Measurements from ENCODE around the gene CTSF. TPM values are rescaled to one million over a fixed set of nuclear protein-coding genes. Genes with fewer than 3 reads are reported as not detected.

Gene CTSF
- total RNA-seq, 1 donor from 2014 or later, result not detected

GRCh38 chr11:66561975-66562248 is 6.5 kb downstream of the CTSF start:
- Mint-ChIP-seq H3K9me3 (ENCODE audit: unreplicated experiment) (no peaks in the 10 kb centered on the region), H3K4me1 (ENCODE audit: unreplicated experiment) (no peaks in the 10 kb centered on the region), H3K27ac (ENCODE audit: unreplicated experiment) (no peak overlapping the region), H3K36me3 (ENCODE audit: unreplicated experiment) (no peaks in the 10 kb centered on the region), H3K27me3 (ENCODE audit: unreplicated experiment) (peaks cover 3% of the 10 kb centered on the region), H3K4me3 (ENCODE audit: unreplicated experiment) (no peak overlapping the region)
- no peak for DNase-seq (ENCODE audit: extremely low spot score, unreplicated experiment)
- TF ChIP-seq CTCF (IDR thresholded peaks at IDR 0.05), result no peak

- H3K4me1 Mint-ChIP-seq (ENCODE audit: unreplicated experiment), result no peaks in the 10 kb centered on the region
- H3K36me3 Mint-ChIP-seq (ENCODE audit: unreplicated experiment), result no peaks in the 10 kb centered on the region
- no peak overlapping the region for H3K27ac Mint-ChIP-seq (ENCODE audit: unreplicated experiment)
- no peaks in the 10 kb centered on the region for H3K9me3 Mint-ChIP-seq (ENCODE audit: unreplicated experiment)
- DNase-seq (ENCODE audit: extremely low spot score, unreplicated experiment), result no peak
- peaks cover 3% of the 10 kb centered on the region for H3K27me3 Mint-ChIP-seq (ENCODE audit: unreplicated experiment)
- no peak overlapping the region for H3K4me3 Mint-ChIP-seq (ENCODE audit: unreplicated experiment)
- no peak for TF ChIP-seq CTCF (IDR thresholded peaks at IDR 0.05)
Measured at GRCh38 chr11:66561178-66561974, 7.0 kb downstream of the CTSF start.

GRCh38 chr11:66559866-66560676 is 8.3 kb downstream of the CTSF start:
- no peak for TF ChIP-seq CTCF (IDR thresholded peaks at IDR 0.05)
- H3K27me3 Mint-ChIP-seq (ENCODE audit: unreplicated experiment), result no peaks in the 10 kb centered on the region
- no peak for DNase-seq (ENCODE audit: extremely low spot score, unreplicated experiment)
- H3K4me1 Mint-ChIP-seq (ENCODE audit: unreplicated experiment), result no peaks in the 10 kb centered on the region
- no peaks in the 10 kb centered on the region for H3K9me3 Mint-ChIP-seq (ENCODE audit: unreplicated experiment)
- H3K4me3 Mint-ChIP-seq (ENCODE audit: unreplicated experiment), result no peak overlapping the region
- H3K36me3 Mint-ChIP-seq (ENCODE audit: unreplicated experiment), result no peaks in the 10 kb centered on the region
- H3K27ac Mint-ChIP-seq (ENCODE audit: unreplicated experiment), result no peak overlapping the region

- Mint-ChIP-seq H3K36me3 (ENCODE audit: unreplicated experiment) (no peaks in the 10 kb centered on the region), H3K9me3 (ENCODE audit: unreplicated experiment) (no peaks in the 10 kb centered on the region), H3K4me1 (ENCODE audit: unreplicated experiment) (no peaks in the 10 kb centered on the region), H3K4me3 (ENCODE audit: unreplicated experiment) (no peak overlapping the region), H3K27ac (ENCODE audit: unreplicated experiment) (no peak overlapping the region), H3K27me3 (ENCODE audit: unreplicated experiment) (no peaks in the 10 kb centered on the region)
- DNase-seq (ENCODE audit: extremely low spot score, unreplicated experiment), result no peak
- TF ChIP-seq CTCF (IDR thresholded peaks at IDR 0.05), result no peak
Measured at GRCh38 chr11:66559142-66559865, 9.1 kb downstream of the CTSF start.

Measured in osteocyte (in vitro differentiated cells).